SK-N-SH (cell line): ENCODE data around the gene ZNF222. TPM values are rescaled to one million over a fixed set of nuclear protein-coding genes. Genes with fewer than 3 reads are reported as not detected.

Source experiments
- CTCF ChIA-PET: fragments of 300-600, 350-600 bp; formaldehyde crosslinking; extraction: SDS; loops from one replicate; lab custom pipeline; 2021; lab: Yijun Ruan, JAX
- POLR2A ChIA-PET: fragments of 350-600 bp; sonication (Branson Sonifier 250); formaldehyde crosslinking; extraction: SDS; loops from one replicate; lab custom pipeline; 2020; ENCODE audit warnings: antibody characterized with exemption, inconsistent platforms; lab: Yijun Ruan, JAX
- DNase-seq: peaks from one replicate; pipeline ENCODE4 v3.0.0; 2012
- H2AFZ ChIP-seq: fragments of 200-600 bp; sonication (generic); 2 replicates; pipeline ENCODE4 v1.8.1; 2016; ENCODE audit warnings: antibody characterized with exemption, mild to moderate bottlenecking, low read depth
- H3F3A ChIP-seq: fragments of 200-600 bp; sonication (generic); replicated peaks from 2 replicates; pipeline ENCODE3; 2016; ENCODE audit warnings: antibody characterized with exemption, mild to moderate bottlenecking; ENCODE audit not compliant: insufficient read depth
- H3K27ac ChIP-seq, 2 experiments: fragments of 200-500 bp in 1 of 2; fragments of 200-600 bp in 1 of 2; sonication (Bioruptor generic) in 1 of 2; sonication (generic), shearing (Covaris generic) in 1 of 2; 2 replicates each; pipeline versions ENCODE4 v1.5.1 to v1.6.1; 2014 to 2016; ENCODE audit warnings: low read depth in 2 of 2, inconsistent platforms in 1 of 2, low read length in 1 of 2, mild to moderate bottlenecking in 1 of 2, mixed read lengths in 1 of 2
- H3K27me3 ChIP-seq: fragments of 200-600 bp; sonication (generic), shearing (Covaris generic); 2 replicates; pipeline ENCODE4 v1.6.1; 2016; ENCODE audit warnings: mixed run types; ENCODE audit not compliant: insufficient read depth
- H3K36me3 ChIP-seq, 2 experiments: fragments of 200-500 bp in 1 of 2; fragments of 200-600 bp in 1 of 2; sonication (Bioruptor generic) in 1 of 2; sonication (generic) in 1 of 2; replicated peaks in 1 of 2; 2 replicates each; pipeline versions ENCODE3 to v1.5.1; 2014 to 2016; ENCODE audit warnings: low read length in 1 of 2, mild to moderate bottlenecking in 1 of 2; ENCODE audit not compliant: insufficient read depth in 2 of 2, control insufficient read depth in 1 of 2
- H3K4me1 ChIP-seq, 2 experiments: fragments of 200-500 bp in 1 of 2; fragments of 200-600 bp in 1 of 2; sonication (Bioruptor generic) in 1 of 2; sonication (generic), shearing (Covaris generic) in 1 of 2; 2 replicates each; pipeline versions ENCODE4 v1.5.1 to v1.6.1; 2014 to 2016; ENCODE audit warnings: low read depth in 1 of 2, low read length in 1 of 2, mixed run types in 1 of 2; ENCODE audit not compliant: insufficient read depth in 2 of 2, control insufficient read depth in 1 of 2
- H3K4me2 ChIP-seq: fragments of 200-600 bp; sonication (generic), shearing (Covaris generic); 2 replicates; pipeline ENCODE4 v1.6.1; 2017; ENCODE audit warnings: mixed run types
- H3K4me3 ChIP-seq, 2 experiments: fragments of 200-500 bp in 1 of 2; fragments of 200-600 bp in 1 of 2; sonication (Bioruptor generic) in 1 of 2; sonication (generic), shearing (Covaris generic) in 1 of 2; 2 replicates each; pipeline versions ENCODE4 v1.5.1 to v1.8.1; 2014 to 2016; ENCODE audit warnings: low read depth in 2 of 2, inconsistent platforms in 1 of 2, low read length in 1 of 2, mild to moderate bottlenecking in 1 of 2, mixed read lengths in 1 of 2, moderate library complexity in 1 of 2
- H3K79me2 ChIP-seq: fragments of 200-600 bp; sonication (generic); 2 replicates; pipeline ENCODE4 v1.8.1; 2017; ENCODE audit warnings: mild to moderate bottlenecking; ENCODE audit not compliant: insufficient read depth
- H3K9ac ChIP-seq: fragments of 200-600 bp; sonication (generic); 2 replicates; pipeline ENCODE4 v1.6.1; 2017; ENCODE audit warnings: mixed run types
- H3K9me2 ChIP-seq: fragments of 200-600 bp; sonication (generic); 2 replicates; pipeline ENCODE4 v1.6.1; 2017; ENCODE audit warnings: mixed run types
- H3K9me3 ChIP-seq: fragments of 200-600 bp; sonication (generic); 2 replicates; pipeline ENCODE4 v1.6.1; 2017; ENCODE audit warnings: mixed run types, mild to moderate bottlenecking, moderate library complexity
- H4K20me1 ChIP-seq: fragments of 200-600 bp; sonication (generic); 2 replicates; pipeline ENCODE4 v1.6.1; 2017; ENCODE audit warnings: mild to moderate bottlenecking, mixed run types; ENCODE audit not compliant: insufficient read depth
- CHD2 ChIP-seq: fragments of 150-350 bp; IDR thresholded peaks from 2 replicates; pipeline ENCODE4 v1.6.1; 2018; ENCODE audit warnings: low read length; ENCODE audit not compliant: partially characterized antibody
- ELF1 ChIP-seq: IDR thresholded peaks from 2 replicates; pipeline ENCODE4 v1.4.0; 2012
- EZH2phosphoT487 ChIP-seq: fragments of 200-600 bp; sonication (generic); IDR thresholded peaks from 2 replicates; pipeline ENCODE4 v1.6.1; 2017; ENCODE audit warnings: low read depth, mixed run types, mild to moderate bottlenecking, antibody characterized with exemption, moderate library complexity, borderline replicate concordance
- FOSL2 ChIP-seq: IDR thresholded peaks from 2 replicates; pipeline ENCODE4 v1.4.0; 2012; ENCODE audit warnings: low read depth, mild to moderate bottlenecking, moderate library complexity, borderline replicate concordance
- IRF3 ChIP-seq: fragments of 150-350 bp; IDR thresholded peaks from 2 replicates; pipeline ENCODE4 v1.6.1; 2016; ENCODE audit warnings: mild to moderate bottlenecking, low read depth, low read length
- JUND ChIP-seq: IDR thresholded peaks from 2 replicates; pipeline ENCODE4 v1.4.0; 2012
- MEF2A ChIP-seq: IDR thresholded peaks from 2 replicates; pipeline ENCODE4 v1.4.0; 2012; ENCODE audit warnings: low read depth, borderline replicate concordance
- MXI1 ChIP-seq: IDR thresholded peaks from 2 replicates; pipeline ENCODE4 v1.6.1; 2012; ENCODE audit warnings: mild to moderate bottlenecking, low read depth, low read length, improper control_type of control experiment
- NRF1 ChIP-seq: IDR thresholded peaks from 2 replicates; pipeline ENCODE4 v1.6.1; 2012; ENCODE audit warnings: low read depth, mild to moderate bottlenecking, low read length
- REST ChIP-seq: IDR thresholded peaks from 2 replicates; pipeline ENCODE4 v1.6.1; 2012; ENCODE audit warnings: mild to moderate bottlenecking, low read depth, low read length, moderate library complexity
- SMC3 ChIP-seq: IDR thresholded peaks from 2 replicates; pipeline ENCODE4 v1.6.1; 2012; ENCODE audit warnings: low read depth, low read length, improper control_type of control experiment
- WGBS: methylation state at CpG from one replicate; pipeline ENCODE4 v1.1.6; 2017; ENCODE audit warnings: low lambda C conversion rate; 5-methylcytosine and 5-hydroxymethylcytosine counted together
- polyA plus RNA-seq, 3 experiments: library from polyadenylated mRNA; depleted of rRNA; stranded (reverse); fragments of >200 nt; gene quantifications; 2 replicates each; pipeline ENCODE4 v1.2.3, GENCODE V29; 2012
- TF ChIP-seq, protein P1 (sequence below): fragments of 200-600 bp; sonication (generic); IDR thresholded peaks from 2 replicates; pipeline ENCODE4 v1.6.1; 2017; ENCODE audit warnings: antibody characterized with exemption, mild to moderate bottlenecking, moderate library complexity

ZNF222 gene
- polyA plus RNA-seq, 1 of the 3 experiments (the other 2 are of a cell fraction) = 3.7 TPM

DNA sequence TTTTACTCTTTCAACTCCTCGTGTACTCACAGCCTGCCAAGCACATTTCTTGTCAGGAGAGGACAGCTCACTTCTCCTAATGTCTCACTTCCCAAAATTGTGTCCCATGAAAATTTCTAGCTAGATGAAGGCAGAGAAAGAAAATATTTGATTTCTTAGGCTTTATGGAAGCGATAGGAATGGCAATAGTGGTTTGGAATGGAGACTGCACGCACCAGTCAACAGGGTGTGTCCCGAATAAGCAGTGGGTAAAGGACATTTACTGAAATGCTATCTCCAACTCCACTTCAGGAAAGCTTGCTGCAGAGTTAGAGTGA, 321 bp upstream of the ZNF222 start (continued):
- no peak for TF ChIP-seq MXI1
- TF ChIP-seq, all 33 proteins: peak for 0

DNA sequence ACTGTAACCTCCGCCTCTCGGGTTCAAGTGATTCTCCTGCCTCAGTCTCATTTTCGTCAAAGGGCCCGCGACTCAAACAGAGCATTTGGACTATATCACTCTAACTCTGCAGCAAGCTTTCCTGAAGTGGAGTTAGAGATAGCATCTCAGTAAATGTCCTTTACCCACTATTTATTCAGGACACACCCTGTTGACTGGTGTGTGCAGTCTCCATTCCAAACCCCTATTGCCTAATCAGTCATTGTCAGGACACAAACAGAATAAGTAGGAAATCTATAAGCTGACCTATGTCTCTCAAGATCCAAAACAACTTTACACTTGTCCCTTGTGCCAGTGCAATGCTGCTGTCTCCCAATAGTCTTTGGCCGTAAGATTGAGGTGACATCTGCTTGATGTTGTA, 1.4 kb downstream of the ZNF222 start:
- H2AFZ ChIP-seq = no peak overlapping the region
- no peaks in the 10 kb centered on the region for H3K9me2 ChIP-seq
- no peaks in the 10 kb centered on the region for H3F3A ChIP-seq
- H3K27me3 ChIP-seq = no peaks in the 10 kb centered on the region
- no peak overlapping the region for H3K9ac ChIP-seq
- H3K4me1 ChIP-seq = peaks cover 0 to 9% of the 10 kb centered on the region in 2 experiments; a peak in 2 of 4 replicates
- H3K79me2 ChIP-seq = peaks cover 10% of the 10 kb centered on the region
- WGBS = 97% methylated on average over 6 of the region's 6 CpGs
- TF ChIP-seq NRF1 (no peak), IRF3 (no peak), JUND (no peak), MEF2A (no peak), SMC3 (no peak), EZH2phosphoT487 (no peak), FOSL2 (no peak), ELF1 (no peak), REST (no peak), CHD2 (no peak)
- TF ChIP-seq, protein P1, sequence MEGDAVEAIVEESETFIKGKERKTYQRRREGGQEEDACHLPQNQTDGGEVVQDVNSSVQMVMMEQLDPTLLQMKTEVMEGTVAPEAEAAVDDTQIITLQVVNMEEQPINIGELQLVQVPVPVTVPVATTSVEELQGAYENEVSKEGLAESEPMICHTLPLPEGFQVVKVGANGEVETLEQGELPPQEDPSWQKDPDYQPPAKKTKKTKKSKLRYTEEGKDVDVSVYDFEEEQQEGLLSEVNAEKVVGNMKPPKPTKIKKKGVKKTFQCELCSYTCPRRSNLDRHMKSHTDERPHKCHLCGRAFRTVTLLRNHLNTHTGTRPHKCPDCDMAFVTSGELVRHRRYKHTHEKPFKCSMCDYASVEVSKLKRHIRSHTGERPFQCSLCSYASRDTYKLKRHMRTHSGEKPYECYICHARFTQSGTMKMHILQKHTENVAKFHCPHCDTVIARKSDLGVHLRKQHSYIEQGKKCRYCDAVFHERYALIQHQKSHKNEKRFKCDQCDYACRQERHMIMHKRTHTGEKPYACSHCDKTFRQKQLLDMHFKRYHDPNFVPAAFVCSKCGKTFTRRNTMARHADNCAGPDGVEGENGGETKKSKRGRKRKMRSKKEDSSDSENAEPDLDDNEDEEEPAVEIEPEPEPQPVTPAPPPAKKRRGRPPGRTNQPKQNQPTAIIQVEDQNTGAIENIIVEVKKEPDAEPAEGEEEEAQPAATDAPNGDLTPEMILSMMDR = no peak
- H3K4me3 ChIP-seq = no peak overlapping the region
- no peak overlapping the region for H3K27ac ChIP-seq
- DNase-seq = no peak
- CTCF ChIA-PET = interaction anchor here (1.6 kb wide), 1 partner anchor 13 kb away, joined by 5 read pairs; no protein-coding TSS in a partner anchor
- H3K9me3 ChIP-seq = 0 out of 2 replicates have a peak, but pooled peaks cover 12% of the 10 kb centered on the region
- H3K36me3 ChIP-seq = peaks cover 46 to 47% of the 10 kb centered on the region in 2 experiments
- no peak overlapping the region for H3K4me2 ChIP-seq
- H4K20me1 ChIP-seq = no peaks in the 10 kb centered on the region
- POLR2A ChIA-PET = no interaction called here
